Measurements from ENCODE around the gene DYRK3.
A peak's percentile ranks its signal among the peaks of the same experiment; 100 is the strongest.
"Not testable (repeated sequence)": the region's sequence is repeated elsewhere in the genome, so short reads cannot be mapped to it uniquely, and the experiment has no call there.

DYRK3 gene

DNA sequence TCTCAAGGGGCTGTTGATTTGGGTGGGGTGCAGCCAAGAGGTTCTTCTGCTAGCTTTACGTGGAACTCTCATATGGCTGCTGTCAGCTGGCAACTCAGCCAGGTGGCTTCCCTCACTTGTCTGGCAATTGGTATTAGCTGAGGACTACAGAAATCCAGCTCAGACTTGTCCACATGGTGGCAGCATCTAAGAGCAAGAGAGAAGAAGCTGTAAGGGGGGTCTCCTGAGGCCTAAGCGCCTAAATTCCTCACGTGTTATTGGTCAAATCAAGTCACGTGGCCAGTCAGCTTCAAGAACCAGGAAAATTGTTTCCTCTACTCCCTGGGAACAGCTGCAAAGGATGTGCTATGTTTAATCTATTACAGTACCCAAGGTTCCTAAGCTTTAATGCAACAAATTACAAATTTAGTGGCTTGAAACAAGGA, 4.2 kb upstream of the DYRK3 start:
- peak; percentile 64 to 72 (median 67) for DNase-seq

DNA sequence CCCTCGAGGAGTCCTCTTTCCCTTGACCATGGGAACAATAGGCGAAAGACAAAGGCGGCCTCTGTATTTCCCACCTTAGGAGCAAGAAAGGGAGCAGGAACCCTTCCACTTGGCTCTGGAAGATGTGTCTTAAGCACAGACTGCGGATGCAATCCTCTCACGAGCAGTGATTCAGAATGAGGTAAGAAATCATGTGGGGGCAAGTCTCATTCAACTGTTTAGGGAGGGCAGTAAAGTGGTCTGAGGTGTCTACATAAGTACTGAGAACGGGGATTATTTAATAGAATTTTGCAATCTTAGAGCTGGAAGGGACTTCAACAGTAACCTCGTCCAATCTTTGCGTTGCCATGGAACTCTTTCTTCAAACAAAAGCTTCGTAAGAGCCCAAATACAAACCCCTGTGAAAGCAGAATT, 1.6 kb upstream of the DYRK3 start:
- peak; percentile 62 to 69 (median 69) for DNase-seq

- peak; percentile 99 to 100 (median 100) for DNase-seq
These were observed 814 bp upstream of the DYRK3 start for GRCh38 chr1:206634365-206635079.

- peak; percentile 58 to 65 (median 65) for DNase-seq
These were observed 626 bp downstream of the DYRK3 start for GRCh38 chr1:206635978-206636345.

DNA sequence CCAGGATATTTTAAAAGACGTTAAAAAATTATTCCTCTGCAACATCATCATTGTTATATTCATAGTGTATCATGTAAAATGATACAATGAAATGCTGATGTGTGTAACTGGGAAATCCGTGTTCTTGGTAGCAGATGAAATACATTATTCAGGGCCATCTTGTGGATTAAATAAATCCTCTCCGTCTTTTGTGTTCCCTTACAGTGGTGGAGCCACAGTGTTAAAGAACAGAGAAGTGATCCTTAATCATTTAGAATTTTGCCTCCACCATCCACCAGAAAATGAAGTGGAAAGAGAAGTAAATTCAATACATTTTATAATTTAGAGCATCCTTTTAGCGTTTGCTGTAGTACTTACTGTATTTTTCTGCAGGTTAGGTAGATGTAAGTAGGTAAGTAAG, 1.3 kb downstream of the DYRK3 start:
- no peak for DNase-seq

DNA sequence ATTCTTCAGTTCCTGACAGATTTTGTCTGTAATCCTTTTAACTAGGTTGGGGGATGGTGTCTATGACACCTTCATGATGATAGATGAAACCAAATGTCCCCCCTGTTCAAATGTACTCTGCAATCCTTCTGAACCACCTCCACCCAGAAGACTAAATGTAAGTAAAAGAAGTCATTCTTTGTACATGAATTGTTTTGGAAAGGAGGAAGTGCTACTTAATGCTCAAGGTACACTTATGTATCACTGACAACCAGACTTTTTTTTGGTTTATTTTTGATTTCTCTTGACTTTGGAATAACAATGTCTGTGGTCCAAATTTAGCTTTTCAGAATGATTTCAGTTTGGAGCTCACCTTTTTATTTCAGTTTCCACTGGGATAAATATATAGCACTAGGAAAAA, 2.3 kb downstream of the DYRK3 start:
- no peak for DNase-seq

DNA sequence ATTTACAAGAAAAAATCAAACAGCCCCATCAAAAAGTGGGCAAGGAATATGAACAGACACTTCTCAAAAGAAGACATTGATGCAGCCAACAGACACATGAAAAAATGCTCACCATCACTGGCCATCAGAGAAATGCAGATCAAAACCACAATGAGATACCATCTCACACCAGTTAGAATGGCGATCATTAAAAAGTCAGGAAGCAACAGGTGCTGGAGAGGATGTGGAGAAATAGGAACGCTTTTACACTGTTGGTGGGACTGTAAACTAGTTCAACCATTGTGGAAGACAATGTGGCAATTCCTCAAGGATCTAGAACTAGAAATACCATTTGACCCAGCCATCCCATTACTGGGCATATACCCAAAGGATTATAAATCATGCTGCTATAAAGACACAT, 6.7 kb downstream of the DYRK3 start:
- not testable (repeated sequence) for DNase-seq

DNA sequence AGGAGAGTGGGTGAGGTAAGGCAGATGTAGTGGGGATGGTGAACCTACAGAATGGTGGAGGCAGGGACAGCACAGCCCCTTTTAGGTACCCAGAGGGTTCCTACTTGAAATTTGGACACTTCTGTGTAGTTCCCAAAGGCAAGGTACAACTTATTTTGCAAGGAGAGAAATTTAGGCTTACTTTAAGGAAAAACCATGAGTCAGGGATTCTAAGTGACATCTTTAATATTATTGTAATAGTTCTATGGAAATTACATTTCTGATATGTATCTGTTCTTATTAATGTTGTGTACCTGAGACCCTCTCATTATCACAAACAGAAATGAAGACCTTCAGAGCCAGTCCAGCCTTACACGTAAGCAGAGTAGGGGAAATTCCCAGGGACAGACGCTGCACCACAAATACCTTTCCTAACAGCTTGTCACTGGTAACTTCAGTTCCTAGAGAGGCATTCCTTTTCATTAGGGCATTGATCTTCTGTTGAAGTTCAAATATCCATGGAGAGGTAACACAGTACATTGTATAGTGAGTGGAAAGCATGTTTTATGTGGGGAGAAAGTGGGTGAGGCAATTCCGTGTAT, 7.9 kb downstream of the DYRK3 start:
- no peak for DNase-seq

- no peak for DNase-seq
These were observed 11.2 kb downstream of the DYRK3 start for GRCh38 chr1:206646504-206646903.

- no peak for DNase-seq
These were observed 11.9 kb downstream of the DYRK3 start for GRCh38 chr1:206647224-206647623.

GRCh38 chr1:206649261-206649921, 14.1 kb downstream of the DYRK3 start:
- DNase-seq = no peak

DNA sequence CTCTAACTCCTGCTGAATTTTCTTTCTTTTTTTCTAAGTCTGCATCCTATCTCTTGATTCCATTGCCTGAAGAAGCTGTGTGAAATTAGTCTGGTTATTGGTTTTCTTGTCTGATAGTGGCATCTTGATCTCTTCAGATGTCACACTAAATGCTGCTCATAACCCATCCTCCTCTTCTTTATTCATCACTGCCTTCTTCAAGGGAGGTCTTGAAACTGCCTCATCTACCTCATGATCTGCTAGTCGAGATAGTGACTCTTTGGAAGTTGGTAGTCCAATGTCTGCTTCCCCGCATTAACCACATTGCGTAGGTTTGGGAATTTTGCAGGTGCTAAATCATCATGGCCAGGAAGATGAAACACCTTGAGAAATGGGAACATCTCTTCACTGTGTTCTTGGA, 15.7 kb downstream of the DYRK3 start:
- no peak for DNase-seq

- no peak for DNase-seq
These were observed 16.9 kb downstream of the DYRK3 start for GRCh38 chr1:206651958-206652890.

DNA sequence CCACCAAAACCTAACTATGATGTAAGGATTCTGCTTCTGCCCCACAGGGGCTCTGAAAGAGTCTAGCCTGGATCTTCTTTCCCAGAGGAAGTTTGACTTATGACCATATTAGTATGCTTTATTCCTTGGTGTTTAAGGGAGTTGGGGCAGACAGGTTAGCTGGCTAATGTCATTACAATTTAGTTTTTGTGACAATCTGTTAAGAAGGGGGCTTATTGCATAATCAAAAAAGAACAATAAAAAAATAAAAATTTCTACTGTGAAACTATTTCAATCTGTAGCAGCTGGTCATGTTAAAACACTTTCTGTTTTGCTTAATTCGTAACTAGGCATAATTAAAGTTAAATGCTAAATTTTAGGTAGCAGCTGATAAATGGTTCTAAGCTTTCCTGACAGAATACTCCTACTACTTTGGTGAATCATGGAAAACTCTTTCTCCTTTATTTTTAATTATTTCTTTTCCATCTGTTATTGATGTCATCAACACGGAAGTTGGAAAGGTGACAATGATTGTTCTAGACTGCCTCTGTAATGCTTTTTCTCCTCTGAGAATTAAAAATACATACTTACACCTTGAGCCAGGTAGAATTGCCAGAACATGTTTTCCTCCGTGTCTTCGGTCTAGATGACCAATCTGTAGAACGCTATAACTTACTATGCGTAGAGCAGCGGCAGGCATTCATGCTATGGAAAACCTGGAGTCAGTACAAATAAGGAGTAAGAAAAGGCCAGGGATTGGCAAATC, 18.6 kb downstream of the DYRK3 start:
- DNase-seq = no peak

DNA sequence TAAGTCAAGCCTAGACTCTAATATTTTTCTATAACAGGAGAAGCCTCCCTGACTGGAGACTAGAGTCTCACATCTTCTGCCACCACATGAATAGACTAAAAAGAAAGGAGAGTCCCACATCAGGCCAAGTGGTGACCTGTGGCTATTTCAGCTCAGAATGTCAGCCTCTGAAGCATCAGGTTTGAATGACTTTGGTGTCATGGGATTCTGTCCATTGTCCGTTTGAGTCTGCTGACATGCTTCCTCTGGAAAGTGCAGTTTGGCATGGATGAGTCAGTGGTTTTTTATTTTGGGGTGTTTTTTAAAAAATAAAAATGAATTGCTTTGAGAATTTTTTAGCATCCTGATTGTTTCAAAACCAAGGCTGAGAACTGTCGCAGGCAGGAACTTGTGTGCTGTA, 19.5 kb downstream of the DYRK3 start:
- DNase-seq = peak; percentile 73 to 86 (median 83)

GRCh38 chr1:206655471-206655882, 20.1 kb downstream of the DYRK3 start:
- DNase-seq = no peak

DNA sequence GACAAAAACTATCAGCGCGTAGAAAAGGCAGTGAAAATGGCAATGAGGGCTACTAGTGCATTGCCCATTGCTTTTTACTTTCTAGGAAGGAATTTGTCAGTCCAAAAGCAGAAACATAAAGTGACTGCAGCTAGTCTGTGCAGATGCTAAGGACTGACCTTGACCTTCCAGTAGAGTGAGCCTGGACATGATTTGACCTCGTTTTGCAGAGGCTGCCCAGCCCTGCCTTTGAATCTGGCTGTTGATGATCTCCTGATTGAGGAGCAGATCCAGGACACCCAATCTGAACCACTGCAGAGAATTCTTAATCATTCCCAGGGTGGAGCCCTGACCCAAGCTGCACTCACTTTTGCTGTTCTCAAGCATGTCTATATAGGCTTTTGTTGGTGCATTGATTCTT, 21.6 kb downstream of the DYRK3 start:
- DNase-seq = no peak

DNA sequence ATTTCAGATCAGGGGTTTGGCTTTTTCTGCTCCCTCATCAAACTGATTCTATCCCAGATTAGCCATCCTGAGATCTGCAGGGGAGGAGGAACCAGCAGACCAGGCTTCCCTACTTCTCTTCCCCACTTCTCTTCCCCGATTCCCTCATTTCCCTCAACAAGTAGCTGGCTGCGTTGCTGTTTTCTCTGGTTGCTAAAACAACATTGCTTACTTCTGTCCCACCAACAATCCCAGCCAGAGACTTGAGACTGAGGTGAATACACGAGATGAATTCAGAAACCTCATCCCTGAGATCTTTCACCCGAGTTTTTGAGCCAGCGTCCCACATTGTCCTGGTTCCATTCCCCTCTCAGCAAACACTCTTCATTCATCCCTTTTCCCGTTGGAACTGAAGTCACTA, 22.4 kb downstream of the DYRK3 start:
- DNase-seq = no peak

DNA sequence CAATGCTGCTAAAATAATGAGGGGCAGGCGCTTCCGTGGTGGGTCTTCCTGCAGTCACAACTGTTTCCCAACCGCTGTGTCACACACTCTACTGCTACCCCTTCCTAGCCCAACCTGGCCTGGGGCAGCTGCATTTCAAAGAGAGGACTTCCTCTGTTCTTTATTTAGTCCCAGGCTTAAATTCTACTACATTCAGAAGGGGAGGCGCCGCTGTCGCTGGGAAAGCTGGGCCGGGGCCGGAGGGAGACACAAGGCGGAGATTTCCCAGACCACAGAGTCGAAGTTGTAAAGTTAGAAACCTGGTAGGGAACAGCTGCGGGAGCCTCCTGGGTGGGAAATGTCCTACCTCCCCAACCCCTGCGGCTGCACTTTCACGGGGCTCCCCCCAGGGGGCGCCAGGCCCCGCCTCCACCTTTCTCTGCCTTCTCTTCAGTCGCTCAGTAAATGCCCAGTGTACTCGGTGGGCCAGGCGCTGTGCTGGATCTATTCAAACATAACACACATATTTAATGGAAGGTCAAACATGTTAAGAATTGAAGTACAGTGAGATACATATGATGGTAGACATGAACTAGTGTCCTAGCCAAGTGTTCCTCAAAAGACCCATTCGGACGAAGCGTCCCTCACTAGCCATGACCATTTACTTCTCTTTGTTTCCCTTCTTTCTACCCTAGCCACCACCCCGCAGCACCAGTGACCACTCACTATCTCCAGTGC, 23.1 kb downstream of the DYRK3 start:
- peak in 2 of 3 donors; percentile 58 to 73 for DNase-seq

DNA sequence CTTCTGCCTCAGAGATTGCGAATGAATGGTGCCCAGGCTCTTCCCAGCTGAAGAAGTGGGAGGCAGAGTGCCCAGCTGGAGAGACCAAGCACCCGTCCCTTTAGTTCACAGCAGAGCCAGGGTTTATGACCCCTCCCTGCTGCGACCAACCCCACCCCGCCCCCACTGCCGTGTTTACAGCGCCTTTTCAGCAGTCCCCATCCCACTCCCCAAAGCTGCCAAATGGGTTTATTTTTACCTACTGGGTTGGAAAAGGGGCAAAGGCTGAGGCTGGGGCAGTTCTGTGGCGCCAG, 23.6 kb downstream of the DYRK3 start:
- DNase-seq = no peak

- no peak for DNase-seq
These were observed 24.8 kb downstream of the DYRK3 start for GRCh38 chr1:206660136-206660535.

Data from suppressor macrophage treated with lipopolysaccharide for 1 hour (primary cell).